Ovary (tissue), 3 donors: Measurements from ENCODE around the gene GALK2.

Experiments
- EP300 ChIP-seq: sonication (generic); formaldehyde crosslinking; IDR thresholded peaks from one replicate; pipeline ENCODE4 v1.6.1; 2017; ENCODE audit warnings: antibody characterized with exemption
- POLR2A ChIP-seq: fragments of 450-650 bp; IDR thresholded peaks from one replicate; pipeline ENCODE4 v1.6.1; 2017; ENCODE audit warnings: antibody characterized with exemption, mild to moderate bottlenecking, moderate library complexity
- TF ChIP-seq, protein P1 (sequence below), 3 donors: fragments of 450-650 bp in 2 of 3; fragments of 200-600 bp in 1 of 3; IDR thresholded peaks; one replicate each; pipeline versions ENCODE4 v1.5.1 to v1.8.0; 2016 to 2022; ENCODE audit warnings: antibody characterized with exemption in 3 of 3, mild to moderate bottlenecking in 1 of 3
- donor health status: DM: no; HTN: no; CAD: no.

DNA sequence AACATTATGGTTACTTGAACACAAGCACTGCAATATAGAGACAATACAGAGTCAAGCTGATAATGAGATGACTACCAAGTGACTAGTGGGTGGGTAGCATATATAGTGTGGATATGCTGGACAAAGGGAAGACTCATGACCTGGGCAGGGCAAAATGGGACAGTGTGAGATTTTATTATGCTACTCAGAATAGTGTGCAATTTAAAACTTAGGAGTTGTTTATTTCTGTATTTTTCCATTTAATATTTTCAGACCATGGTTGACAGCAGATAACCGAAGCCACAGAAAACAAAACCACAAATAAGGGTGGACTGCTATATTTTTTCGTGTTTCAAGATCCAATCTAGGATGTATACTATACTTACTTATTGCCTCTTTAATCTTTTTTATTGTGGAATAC lies 19.6 kb downstream of the GALK2 start:
- TF ChIP-seq, protein P1, sequence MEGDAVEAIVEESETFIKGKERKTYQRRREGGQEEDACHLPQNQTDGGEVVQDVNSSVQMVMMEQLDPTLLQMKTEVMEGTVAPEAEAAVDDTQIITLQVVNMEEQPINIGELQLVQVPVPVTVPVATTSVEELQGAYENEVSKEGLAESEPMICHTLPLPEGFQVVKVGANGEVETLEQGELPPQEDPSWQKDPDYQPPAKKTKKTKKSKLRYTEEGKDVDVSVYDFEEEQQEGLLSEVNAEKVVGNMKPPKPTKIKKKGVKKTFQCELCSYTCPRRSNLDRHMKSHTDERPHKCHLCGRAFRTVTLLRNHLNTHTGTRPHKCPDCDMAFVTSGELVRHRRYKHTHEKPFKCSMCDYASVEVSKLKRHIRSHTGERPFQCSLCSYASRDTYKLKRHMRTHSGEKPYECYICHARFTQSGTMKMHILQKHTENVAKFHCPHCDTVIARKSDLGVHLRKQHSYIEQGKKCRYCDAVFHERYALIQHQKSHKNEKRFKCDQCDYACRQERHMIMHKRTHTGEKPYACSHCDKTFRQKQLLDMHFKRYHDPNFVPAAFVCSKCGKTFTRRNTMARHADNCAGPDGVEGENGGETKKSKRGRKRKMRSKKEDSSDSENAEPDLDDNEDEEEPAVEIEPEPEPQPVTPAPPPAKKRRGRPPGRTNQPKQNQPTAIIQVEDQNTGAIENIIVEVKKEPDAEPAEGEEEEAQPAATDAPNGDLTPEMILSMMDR (IDR thresholded peaks at IDR 0.05), result no peak
- TF ChIP-seq EP300, result no peak
- TF ChIP-seq POLR2A, result no peak
